HG03103 (cell line): ENCODE data around the gene ANKRD65.
"Not testable (repeated sequence)": the region's sequence is repeated elsewhere in the genome, so short reads cannot be mapped to it uniquely, and the experiment has no call there.

Experiments
- ATAC-seq: cut with Tn5 transposase; IDR thresholded peaks from one replicate; pipeline ENCODE4 v1.9.1; 2021; ENCODE audit warnings: low read depth; ENCODE audit not compliant: unreplicated experiment

ANKRD65 gene

GRCh38 chr1:1421147-1421906 is at the start of gene ANKRD65:
Gene ANKRD65 (minus strand): TSS chr1:1421276. CDS start chr1:1421005, 271 bp downstream.
- no peak for ATAC-seq

GRCh38 chr1:1468196-1468985 is 47.3 kb upstream of the ANKRD65 start:
- not testable (repeated sequence) for ATAC-seq

- ATAC-seq: no peak
Measured at GRCh38 chr1:1463312-1463711, 42.2 kb upstream of the ANKRD65 start.

GRCh38 chr1:1462318-1462966 is 41.4 kb upstream of the ANKRD65 start:
- ATAC-seq: no peak

- ATAC-seq: no peak
Measured at GRCh38 chr1:1461721-1462317, 40.7 kb upstream of the ANKRD65 start.

- ATAC-seq: no peak
Measured at GRCh38 chr1:1460540-1461130, 39.6 kb upstream of the ANKRD65 start.

- not testable (repeated sequence) for ATAC-seq
Measured at GRCh38 chr1:1459711-1460110, 38.6 kb upstream of the ANKRD65 start.

GRCh38 chr1:1459156-1459555 is 38.1 kb upstream of the ANKRD65 start:
- ATAC-seq: not testable (repeated sequence)

GRCh38 chr1:1456683-1457255 is 35.7 kb upstream of the ANKRD65 start:
- not testable (repeated sequence) for ATAC-seq

GRCh38 chr1:1455934-1456333 is 34.9 kb upstream of the ANKRD65 start:
- ATAC-seq: not testable (repeated sequence)

- ATAC-seq: no peak
Measured at GRCh38 chr1:1455366-1455884, 34.3 kb upstream of the ANKRD65 start.

- not testable (repeated sequence) for ATAC-seq
Measured at GRCh38 chr1:1454286-1455056, 33.4 kb upstream of the ANKRD65 start.

GRCh38 chr1:1452882-1453281 is 31.8 kb upstream of the ANKRD65 start:
- no peak for ATAC-seq

- not testable (repeated sequence) for ATAC-seq
Measured at GRCh38 chr1:1452365-1452739, 31.3 kb upstream of the ANKRD65 start.

- no peak for ATAC-seq
Measured at GRCh38 chr1:1451696-1452364, 30.8 kb upstream of the ANKRD65 start.

- not testable (repeated sequence) for ATAC-seq
Measured at GRCh38 chr1:1450616-1451015, 29.5 kb upstream of the ANKRD65 start.

GRCh38 chr1:1449099-1449739 is 28.1 kb upstream of the ANKRD65 start, which contains the start of gene ATAD3C:
Gene ATAD3C (plus strand): TSS chr1:1449689. CDS start chr1:1450684, 995 bp downstream.
- ATAC-seq: no peak

- ATAC-seq: not testable (repeated sequence)
Measured at GRCh38 chr1:1446631-1447030, 25.6 kb upstream of the ANKRD65 start.
